Stomach (tissue), 4 donors: ENCODE data around the gene NLGN4X.

Experiments
- EP300 ChIP-seq: sonication (generic); formaldehyde crosslinking; IDR thresholded peaks from one replicate; pipeline ENCODE4 v1.6.1; 2017; ENCODE audit warnings: antibody characterized with exemption
- POLR2A ChIP-seq, 4 donors: fragments of 450-650 bp; IDR thresholded peaks; one replicate each; pipeline ENCODE4 v1.6.1; 2016; ENCODE audit warnings: antibody characterized with exemption in 4 of 4, control low read depth in 2 of 4, mild to moderate bottlenecking in 1 of 4, moderate library complexity in 1 of 4
- POLR2AphosphoS5 ChIP-seq, 3 donors: sonication (generic); formaldehyde crosslinking; IDR thresholded peaks; one replicate each; pipeline ENCODE4 v1.6.1; 2016; ENCODE audit warnings: antibody characterized with exemption in 3 of 3

DNA sequence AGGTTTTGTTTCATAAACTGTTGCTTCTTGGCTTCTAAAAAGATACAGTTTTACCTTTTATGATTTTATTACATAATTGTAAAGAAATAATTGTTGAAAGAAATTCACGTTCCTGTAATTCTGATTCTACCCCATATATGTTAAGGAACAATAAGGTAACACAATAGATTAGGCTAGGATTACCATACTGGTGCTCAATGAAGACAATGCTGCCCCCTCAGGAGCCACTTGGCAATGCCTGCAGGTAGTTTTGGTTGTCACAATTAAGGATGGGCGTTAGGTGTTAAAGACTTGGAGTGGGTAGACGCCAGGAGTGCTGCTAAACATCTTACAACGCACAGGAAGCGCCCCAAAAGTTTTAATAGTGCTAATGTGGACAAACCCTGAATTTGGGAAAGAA is 133.2 kb downstream of the NLGN4X start:
- no peak for TF ChIP-seq EP300
- TF ChIP-seq POLR2AphosphoS5 (IDR thresholded peaks at IDR 0.05): no peak
- no peak for TF ChIP-seq POLR2A (IDR thresholded peaks at IDR 0.05)
